ENCODE results near the gene ATG10.
"Not testable (repeated sequence)": the region's sequence is repeated elsewhere in the genome, so short reads cannot be mapped to it uniquely, and the experiment has no call there.

The ATG10 gene

GRCh38 chr5:81986126-81986525 lies 14.3 kb downstream of the ATG10 start:
- no peak overlapping the region for H3K4me3 ChIP-seq (ENCODE audit: low read depth, low read length)
- TF ChIP-seq POLR2A (IDR thresholded peaks at IDR 0.05; ENCODE audit: extremely low read depth, insufficient read length) (no peak), MAX (IDR thresholded peaks at IDR 0.05; ENCODE audit: low read depth, low read length) (no peak), CTCF (IDR thresholded peaks at IDR 0.05; ENCODE audit: low read depth, low read length) (no peak)
- DNase-seq (ENCODE audit: low read depth) = no peak

- no peak for TF ChIP-seq MAX (IDR thresholded peaks at IDR 0.05; ENCODE audit: low read depth, low read length)
- no peak for TF ChIP-seq MYC (IDR thresholded peaks at IDR 0.05; ENCODE audit: low read depth, low read length)
- no peak overlapping the region for H3K4me3 ChIP-seq (ENCODE audit: low read depth, low read length)
- no peak for DNase-seq (ENCODE audit: low read depth)
Observed at GRCh38 chr5:81989204-81989603, 17.4 kb downstream of the ATG10 start.

DNA sequence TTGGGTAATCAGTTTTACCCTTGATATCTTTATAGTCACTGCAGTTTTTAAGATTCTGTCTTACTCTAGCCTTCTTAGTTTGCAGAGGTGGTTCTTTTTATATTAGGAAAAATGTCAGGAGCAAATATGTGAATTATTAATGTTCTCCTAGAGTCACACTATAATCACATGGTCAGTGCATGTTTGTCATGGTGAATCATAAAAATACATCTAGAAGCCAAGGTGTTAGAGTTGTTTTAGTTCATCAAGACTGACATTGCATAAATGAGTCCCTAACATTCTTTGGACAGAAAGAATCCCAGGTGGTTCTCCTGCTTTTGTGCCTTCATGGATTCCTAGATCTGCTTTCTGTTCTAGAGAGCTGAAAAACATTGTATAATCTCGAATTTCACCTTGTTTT lies 22.9 kb downstream of the ATG10 start:
- DNase-seq (ENCODE audit: low read depth) = no peak
- TF ChIP-seq MYC (IDR thresholded peaks at IDR 0.05; ENCODE audit: low read depth, low read length) (no peak), CTCF (IDR thresholded peaks at IDR 0.05; ENCODE audit: low read depth, low read length) (no peak), POLR2A (IDR thresholded peaks at IDR 0.05; ENCODE audit: extremely low read depth, insufficient read length) (no peak), MAX (IDR thresholded peaks at IDR 0.05; ENCODE audit: low read depth, low read length) (no peak)
- no peak overlapping the region for H3K4me3 ChIP-seq (ENCODE audit: low read depth, low read length)

DNA sequence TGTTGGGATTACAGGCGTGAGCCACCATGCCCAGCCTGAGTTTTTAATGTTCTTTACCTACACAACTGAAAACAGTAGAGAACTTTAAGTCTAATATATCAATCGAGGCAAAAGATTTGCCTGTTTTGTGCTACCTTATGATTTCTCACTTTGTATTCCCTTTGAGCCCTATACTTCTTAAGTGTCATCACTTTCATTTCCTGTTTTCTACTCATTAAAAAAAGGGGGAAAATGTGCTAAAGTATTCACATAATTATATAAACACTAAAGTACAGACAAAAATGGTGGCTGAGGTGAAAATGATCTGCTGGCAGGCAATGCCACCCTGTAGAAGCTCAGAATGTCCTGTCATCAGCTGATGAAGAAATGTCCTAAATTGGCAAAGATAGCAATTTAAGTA lies 23.6 kb downstream of the ATG10 start:
- TF ChIP-seq MAX (IDR thresholded peaks at IDR 0.05; ENCODE audit: low read depth, low read length) (no peak), CTCF (IDR thresholded peaks at IDR 0.05; ENCODE audit: low read depth, low read length) (no peak), MYC (IDR thresholded peaks at IDR 0.05; ENCODE audit: low read depth, low read length) (no peak), POLR2A (IDR thresholded peaks at IDR 0.05; ENCODE audit: extremely low read depth, insufficient read length) (no peak)
- H3K4me3 ChIP-seq (ENCODE audit: low read depth, low read length) = no peak overlapping the region
- no peak for DNase-seq (ENCODE audit: low read depth)

DNA sequence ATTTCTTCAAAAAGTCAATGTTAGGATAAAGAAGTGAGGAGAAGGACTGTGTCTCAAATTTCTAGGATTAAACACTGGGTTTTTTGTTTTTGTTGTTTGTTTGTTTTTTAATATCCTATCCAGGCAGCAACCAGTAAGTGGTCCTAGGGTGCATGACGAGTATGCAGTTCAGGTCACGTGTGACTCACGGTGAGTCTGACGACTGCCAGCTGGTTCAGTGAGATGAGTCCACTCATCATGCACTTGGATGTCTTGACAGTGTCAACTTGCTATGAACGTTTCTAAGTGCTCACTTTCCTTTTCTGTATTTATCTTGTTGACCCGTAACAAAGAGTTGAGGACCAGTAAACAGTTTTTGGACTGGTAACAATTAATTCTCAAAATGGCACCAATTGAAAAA lies 32.7 kb downstream of the ATG10 start:
- TF ChIP-seq CTCF (IDR thresholded peaks at IDR 0.05; ENCODE audit: low read depth, low read length) = no peak
- TF ChIP-seq POLR2A (IDR thresholded peaks at IDR 0.05; ENCODE audit: extremely low read depth, insufficient read length) = no peak
- no peak for TF ChIP-seq MYC (IDR thresholded peaks at IDR 0.05; ENCODE audit: low read depth, low read length)
- TF ChIP-seq MAX (IDR thresholded peaks at IDR 0.05; ENCODE audit: low read depth, low read length) = no peak
- no peak overlapping the region for H3K4me3 ChIP-seq (ENCODE audit: low read depth, low read length)
- no peak for DNase-seq (ENCODE audit: low read depth)

- not testable (repeated sequence) for DNase-seq (ENCODE audit: low read depth); H3K4me3 ChIP-seq (ENCODE audit: low read depth, low read length)
Observed at GRCh38 chr5:82009869-82010268, 38.0 kb downstream of the ATG10 start.

DNA sequence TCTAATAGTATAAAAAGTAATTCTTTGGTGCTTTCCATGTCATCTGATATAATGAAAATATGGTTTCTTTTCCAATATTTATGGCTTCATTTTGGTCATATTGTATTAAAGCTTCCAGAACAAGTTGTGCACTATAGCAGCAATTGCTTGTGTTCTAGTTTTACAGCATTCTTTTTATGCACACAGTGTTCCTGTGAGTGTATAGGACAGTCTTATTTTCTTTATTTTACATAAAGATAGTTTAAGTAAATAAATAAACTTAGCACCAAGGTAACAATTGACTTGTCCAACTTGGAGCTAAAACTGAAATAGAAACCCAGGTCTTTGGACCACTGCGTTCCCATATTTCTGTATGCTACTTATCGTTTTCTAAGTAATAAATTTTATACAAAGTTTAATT lies 38.9 kb downstream of the ATG10 start:
- no peak overlapping the region for H3K4me3 ChIP-seq (ENCODE audit: low read depth, low read length)
- DNase-seq (ENCODE audit: low read depth) = no peak
- TF ChIP-seq POLR2A (IDR thresholded peaks at IDR 0.05; ENCODE audit: extremely low read depth, insufficient read length) (no peak), CTCF (IDR thresholded peaks at IDR 0.05; ENCODE audit: low read depth, low read length) (no peak), MYC (IDR thresholded peaks at IDR 0.05; ENCODE audit: low read depth, low read length) (no peak), MAX (IDR thresholded peaks at IDR 0.05; ENCODE audit: low read depth, low read length) (no peak)
